ENCODE data around the gene RIPOR2.
A peak's percentile ranks its signal among the peaks of the same experiment; 100 is the strongest.

The RIPOR2 gene

GRCh38 chr6:24825130-24825630, 110.6 kb downstream of the RIPOR2 start:
- Mint-ChIP-seq H3K36me3 (peaks cover 100% of the 10 kb centered on the region), H3K9me3 (no peaks in the 10 kb centered on the region), H3K4me3 (no peak overlapping the region), H3K4me1 (no peaks in the 10 kb centered on the region), H3K27ac (peak overlapping the region; percentile 87)
- DNase-seq (ENCODE audit: low spot score in 2 of 2) (no peak), ATAC-seq (no peak)

GRCh38 chr6:24824142-24824938, 111.4 kb downstream of the RIPOR2 start:
- peak overlapping the region; percentile 87 for H3K27ac Mint-ChIP-seq
- no peaks in the 10 kb centered on the region for H3K4me1 Mint-ChIP-seq
- no peak for ATAC-seq
- H3K4me3 Mint-ChIP-seq = no peak overlapping the region
- peaks cover 100% of the 10 kb centered on the region for H3K36me3 Mint-ChIP-seq
- no peaks in the 10 kb centered on the region for H3K9me3 Mint-ChIP-seq
- DNase-seq (ENCODE audit: low spot score in 2 of 2) = no peak

DNA sequence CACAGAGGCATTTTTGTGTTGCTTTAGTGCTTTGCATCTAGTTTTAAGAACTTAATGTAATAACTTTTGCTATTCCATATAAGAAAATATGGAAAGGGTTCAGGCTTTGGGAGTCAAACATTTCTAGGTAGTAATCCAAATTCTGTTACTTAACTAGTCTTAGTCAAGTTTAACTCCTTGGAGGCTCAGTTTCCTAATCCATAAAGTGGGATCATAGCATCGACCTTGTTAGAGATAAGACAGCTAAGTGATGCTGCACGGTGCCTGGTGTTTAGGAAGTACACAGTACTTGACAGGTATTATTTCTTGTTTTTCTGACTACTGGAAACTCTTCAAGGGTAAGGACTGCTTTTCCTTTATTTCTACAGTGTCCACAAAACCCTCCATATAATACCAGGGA, 112.6 kb downstream of the RIPOR2 start:
- Mint-ChIP-seq H3K36me3 (peaks cover 100% of the 10 kb centered on the region), H3K9me3 (no peaks in the 10 kb centered on the region), H3K4me3 (no peak overlapping the region)

DNA sequence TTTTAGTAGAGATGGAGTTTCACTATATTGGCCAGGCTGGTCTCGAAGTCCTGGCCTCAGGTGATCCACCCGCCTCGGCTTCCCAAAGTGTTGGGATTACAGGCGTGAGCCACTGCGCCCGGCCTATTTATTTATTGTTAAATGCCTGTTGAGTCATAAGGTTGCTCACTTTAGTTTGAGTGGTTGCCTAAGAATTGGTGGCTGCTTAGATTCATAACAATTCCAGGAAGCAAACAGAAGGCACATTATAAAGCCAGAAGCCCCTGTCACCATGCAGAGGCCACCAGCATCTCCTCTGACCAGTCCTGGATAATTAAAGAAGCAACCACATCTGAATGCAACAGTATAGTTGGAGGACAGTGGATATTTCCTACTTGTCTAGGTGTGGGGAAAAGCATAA, 113.1 kb downstream of the RIPOR2 start:
- Mint-ChIP-seq H3K36me3 (peaks cover 100% of the 10 kb centered on the region), H3K4me3 (no peak overlapping the region), H3K27ac (peak overlapping the region; percentile 87), H3K4me1 (peaks cover 4% of the 10 kb centered on the region), H3K9me3 (no peaks in the 10 kb centered on the region)
- no peak for DNase-seq (ENCODE audit: low spot score in 2 of 2)
- ATAC-seq = no peak

More for the DNA sequence above, 112.6 kb downstream of the RIPOR2 start:
- peak overlapping the region; percentile 87 for H3K27ac Mint-ChIP-seq
- peaks cover 4% of the 10 kb centered on the region for H3K4me1 Mint-ChIP-seq
- ATAC-seq = no peak
- no peak for DNase-seq (ENCODE audit: low spot score in 2 of 2)

DNA sequence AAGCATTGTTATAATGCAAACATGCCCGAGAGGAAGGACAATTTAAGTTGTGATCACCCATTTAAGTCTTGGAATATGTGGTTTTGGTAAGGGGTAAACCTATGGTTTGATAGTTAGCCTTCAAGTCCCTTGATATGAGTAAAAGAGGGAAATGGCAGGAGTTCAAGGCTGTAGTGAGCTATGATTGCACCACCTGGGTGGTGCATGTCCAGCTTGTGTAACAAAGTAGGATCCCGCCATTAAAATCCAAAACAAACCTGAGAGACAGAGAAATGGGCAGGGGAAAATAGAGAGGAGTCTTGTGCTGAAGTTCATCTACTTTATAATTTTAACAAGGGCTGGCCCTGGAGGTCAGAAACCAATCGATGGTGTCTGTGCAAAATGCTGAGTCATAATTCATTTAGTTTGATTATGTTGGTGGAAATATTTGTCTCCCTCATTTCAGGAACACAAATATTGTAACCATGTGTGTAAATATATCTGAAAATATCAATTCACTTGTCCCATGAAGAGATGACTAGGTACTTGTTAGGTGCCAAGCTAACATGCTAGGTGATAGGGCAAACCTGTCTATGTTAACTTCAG, 113.8 kb downstream of the RIPOR2 start:
- no peak for ATAC-seq
- Mint-ChIP-seq H3K4me3 (no peak overlapping the region), H3K27ac (peak overlapping the region; percentile 89), H3K36me3 (peaks cover 96% of the 10 kb centered on the region), H3K9me3 (no peaks in the 10 kb centered on the region), H3K4me1 (peaks cover 4% of the 10 kb centered on the region)
- no peak for DNase-seq (ENCODE audit: low spot score in 2 of 2)

- no peak overlapping the region for H3K4me3 Mint-ChIP-seq
- DNase-seq (ENCODE audit: low spot score in 2 of 2) (no peak), ATAC-seq (no peak)
- peaks cover 4% of the 10 kb centered on the region for H3K4me1 Mint-ChIP-seq
- peak overlapping the region; percentile 2 for H3K27ac Mint-ChIP-seq
- H3K36me3 Mint-ChIP-seq = peaks cover 60% of the 10 kb centered on the region
- no peaks in the 10 kb centered on the region for H3K9me3 Mint-ChIP-seq
Measured at GRCh38 chr6:24818346-24818745, 117.4 kb downstream of the RIPOR2 start.

- DNase-seq (ENCODE audit: low spot score in 2 of 2) (no peak), ATAC-seq (no peak)
- Mint-ChIP-seq H3K4me3 (no peak overlapping the region), H3K36me3 (peaks cover 69% of the 10 kb centered on the region), H3K27ac (peak overlapping the region; percentile 74), H3K9me3 (no peaks in the 10 kb centered on the region), H3K4me1 (no peaks in the 10 kb centered on the region)
Measured at GRCh38 chr6:24809728-24810127, 126.0 kb downstream of the RIPOR2 start.

DNA sequence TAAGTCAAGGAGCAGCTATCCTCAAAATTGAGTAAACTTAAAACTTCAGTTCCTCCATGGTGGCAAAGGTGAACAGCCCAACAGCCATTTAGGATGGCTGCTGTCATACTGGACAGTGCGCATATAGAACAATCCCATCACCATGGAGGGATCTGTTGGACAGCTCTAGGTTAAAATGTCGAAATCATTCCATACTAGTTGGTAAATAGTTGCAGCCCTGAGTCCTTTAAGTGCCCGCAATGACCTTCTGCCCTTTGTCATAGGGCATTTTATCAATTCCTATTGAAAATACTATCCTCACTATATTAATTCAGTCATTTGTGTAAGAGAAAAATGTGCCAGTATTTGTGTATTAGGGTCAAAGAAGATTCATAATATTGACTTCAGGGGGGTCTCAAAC, 128.2 kb downstream of the RIPOR2 start:
- Mint-ChIP-seq H3K36me3 (peaks cover 90% of the 10 kb centered on the region), H3K4me3 (no peak overlapping the region), H3K9me3 (no peaks in the 10 kb centered on the region), H3K27ac (no peak overlapping the region), H3K4me1 (no peaks in the 10 kb centered on the region)
- ATAC-seq = no peak
- no peak for DNase-seq (ENCODE audit: low spot score in 2 of 2)

DNA sequence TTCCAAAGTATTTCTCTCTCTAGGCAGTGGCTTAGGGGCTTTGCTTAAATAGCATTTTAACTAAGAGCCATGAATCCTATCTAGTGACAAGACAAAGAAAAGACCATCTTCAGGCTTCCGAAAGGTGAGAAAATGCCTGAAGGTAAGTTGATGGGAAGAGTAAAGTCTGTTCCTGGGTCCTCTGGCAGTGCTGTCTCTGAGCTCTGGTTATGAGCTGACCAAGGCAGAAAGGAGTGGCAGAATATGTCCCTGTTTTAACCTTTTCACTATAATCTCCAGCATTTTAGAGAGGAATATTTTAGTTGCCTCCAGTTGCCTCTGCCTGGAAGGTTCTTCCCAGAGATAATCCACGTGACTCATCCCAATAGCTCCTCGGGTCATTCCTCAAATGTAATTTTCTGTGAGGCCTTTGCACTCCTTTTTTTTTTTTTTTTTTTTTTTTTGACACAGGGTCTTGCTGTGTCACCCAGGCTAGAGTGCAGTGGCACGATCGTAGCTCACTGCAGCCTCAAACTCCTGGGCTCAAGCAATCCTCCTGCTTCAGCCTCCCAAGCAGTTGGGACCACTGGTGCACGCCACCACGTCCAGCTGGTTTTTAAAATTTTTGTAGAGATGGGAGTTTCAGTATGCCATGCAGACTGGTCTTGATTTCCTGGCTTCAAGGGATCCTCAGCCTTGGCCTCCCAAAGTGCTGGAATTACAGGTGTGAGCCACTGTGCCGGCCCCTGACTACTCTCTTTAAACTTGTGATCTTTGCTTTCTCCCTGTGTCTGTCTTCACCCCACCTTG, 133.3 kb downstream of the RIPOR2 start:
- Mint-ChIP-seq H3K36me3 (peaks cover 71% of the 10 kb centered on the region), H3K9me3 (no peaks in the 10 kb centered on the region), H3K4me3 (no peak overlapping the region), H3K4me1 (peaks cover 6% of the 10 kb centered on the region), H3K27ac (peak overlapping the region; percentile 82)
- DNase-seq (ENCODE audit: low spot score in 2 of 2) (no peak), ATAC-seq (no peak)

DNA sequence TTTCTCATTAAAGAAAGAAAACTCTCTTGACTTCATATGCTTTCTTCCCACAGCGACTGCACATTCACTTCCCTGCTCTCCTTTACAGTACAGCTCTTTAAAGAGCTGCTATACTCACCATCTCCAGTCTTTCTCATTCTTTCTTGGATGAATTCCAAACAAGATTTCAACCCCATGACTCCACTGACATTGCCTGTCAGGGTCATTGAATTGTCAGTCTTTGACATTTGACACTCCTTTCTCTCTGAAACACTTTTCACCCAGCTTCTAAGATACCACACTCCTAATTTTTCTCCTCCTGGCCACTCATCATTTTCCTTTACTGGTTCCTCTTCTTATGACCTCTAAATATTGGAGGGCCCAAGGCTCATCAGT, 136.2 kb downstream of the RIPOR2 start:
- H3K4me3 Mint-ChIP-seq = no peak overlapping the region
- H3K36me3 Mint-ChIP-seq = peaks cover 41% of the 10 kb centered on the region
- H3K4me1 Mint-ChIP-seq = peaks cover 14% of the 10 kb centered on the region
- no peak for ATAC-seq
- H3K9me3 Mint-ChIP-seq = no peaks in the 10 kb centered on the region
- H3K27ac Mint-ChIP-seq = no peak overlapping the region
- no peak for DNase-seq (ENCODE audit: low spot score in 2 of 2)

DNA sequence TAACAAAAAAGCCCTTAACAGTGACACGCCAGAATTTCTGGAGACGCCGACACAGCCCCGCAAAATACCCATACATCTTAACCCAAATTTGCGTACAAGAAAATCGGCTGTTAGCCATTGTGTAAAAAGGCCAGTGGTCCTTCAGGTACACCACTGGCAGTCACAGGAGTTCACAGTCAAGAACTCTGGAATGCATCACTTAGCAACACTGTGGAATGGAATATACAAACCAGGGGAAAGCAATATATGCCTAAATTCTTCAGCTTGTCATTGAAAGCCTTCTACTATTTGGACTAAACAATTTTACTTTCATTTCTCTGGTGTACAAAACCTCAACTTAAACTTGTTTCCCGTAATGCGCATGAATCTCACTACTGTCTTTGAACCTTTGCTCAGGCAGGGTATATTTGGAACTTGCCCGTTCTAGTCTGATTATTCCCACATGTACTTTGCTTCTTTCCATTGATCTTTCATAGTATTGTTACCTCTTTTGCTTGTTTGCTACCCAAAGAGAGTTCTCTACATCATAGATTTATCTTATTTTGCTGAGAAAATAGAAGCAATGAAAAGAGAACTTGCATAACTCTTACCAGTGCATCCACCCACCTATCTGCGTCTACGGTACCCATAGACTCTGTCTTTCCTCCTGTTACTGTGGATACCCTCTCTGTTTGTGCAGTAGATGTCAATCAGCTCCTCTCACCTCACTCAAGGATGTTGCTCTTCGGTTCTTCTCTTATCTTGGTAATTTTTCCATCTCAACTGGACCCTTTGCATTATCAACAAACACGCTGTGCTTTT, 136.8 kb downstream of the RIPOR2 start, which contains the start of gene ARMH2:
Gene ARMH2, minus strand, starts transcription at position 178 of the 801 bp plus-strand sequence. Its CDS starts 60 bp downstream, at position 118.
- Mint-ChIP-seq H3K4me1 (peaks cover 14% of the 10 kb centered on the region), H3K9me3 (no peaks in the 10 kb centered on the region), H3K36me3 (peaks cover 36% of the 10 kb centered on the region), H3K4me3 (no peak within 1 kb of the TSS), H3K27ac (no peak within 1 kb of the TSS)
- no peak for ATAC-seq
- no peak for DNase-seq (ENCODE audit: low spot score in 2 of 2)

- Mint-ChIP-seq H3K4me1 (peaks cover 14% of the 10 kb centered on the region), H3K4me3 (no peak overlapping the region), H3K36me3 (peaks cover 23% of the 10 kb centered on the region), H3K9me3 (no peaks in the 10 kb centered on the region), H3K27ac (no peak overlapping the region)
- DNase-seq (ENCODE audit: low spot score in 2 of 2) (no peak), ATAC-seq (no peak)
Measured at GRCh38 chr6:24797596-24798216, 138.1 kb downstream of the RIPOR2 start.

DNA sequence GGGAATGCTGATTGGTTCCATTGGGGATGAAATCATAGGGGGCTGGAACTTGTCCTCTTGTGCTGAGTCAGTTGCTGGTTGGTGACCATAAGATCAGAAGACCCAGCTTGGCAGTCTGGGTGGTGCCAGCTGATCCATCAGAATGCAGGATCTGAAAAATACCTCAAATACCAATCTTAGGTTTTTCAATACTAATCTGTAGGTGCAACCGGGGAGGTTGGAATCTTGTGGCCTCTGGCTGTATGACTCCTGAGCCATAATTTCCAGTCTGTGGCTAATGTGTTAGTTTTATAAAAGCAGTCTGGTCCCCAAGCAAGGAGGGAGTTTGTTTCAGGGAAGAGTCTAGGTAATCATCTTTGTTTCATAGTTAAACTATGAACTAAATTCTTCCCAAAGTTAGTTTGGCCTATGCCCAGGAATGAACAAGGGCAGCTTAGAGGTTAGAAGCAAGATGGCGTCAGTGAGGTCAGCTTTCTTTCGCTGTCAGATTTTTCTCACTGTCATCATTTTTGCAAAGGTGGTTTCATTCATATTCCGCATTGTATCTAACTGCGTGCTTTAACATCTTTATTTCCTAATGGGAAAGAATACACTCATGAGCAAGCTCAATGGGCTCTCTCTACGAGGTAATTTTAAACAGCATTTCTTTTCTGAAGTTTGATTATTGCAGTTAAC, 139.0 kb downstream of the RIPOR2 start:
- ATAC-seq (no peak), DNase-seq (ENCODE audit: low spot score in 2 of 2) (no peak)
- H3K36me3 Mint-ChIP-seq = peaks cover 14% of the 10 kb centered on the region
- no peak overlapping the region for H3K27ac Mint-ChIP-seq
- peaks cover 14% of the 10 kb centered on the region for H3K4me1 Mint-ChIP-seq
- H3K4me3 Mint-ChIP-seq = no peak overlapping the region
- H3K9me3 Mint-ChIP-seq = no peaks in the 10 kb centered on the region

- no peak overlapping the region for H3K4me3 Mint-ChIP-seq
- H3K9me3 Mint-ChIP-seq = no peaks in the 10 kb centered on the region
- no peak overlapping the region for H3K27ac Mint-ChIP-seq
- ATAC-seq = no peak
- no peaks in the 10 kb centered on the region for H3K36me3 Mint-ChIP-seq
- H3K4me1 Mint-ChIP-seq = peaks cover 14% of the 10 kb centered on the region
- DNase-seq (ENCODE audit: low spot score in 2 of 2) = no peak
Measured at GRCh38 chr6:24795106-24795505, 140.7 kb downstream of the RIPOR2 start.

Data from stimulated activated effector memory CD8-positive, alpha-beta T cell treated with anti-CD3 and anti-CD28 coated beads, Interleukin-12 subunit alpha, Interleukin-12 subunit beta, amount 100 ng/mL, for 72 hours (primary cell).